Measurements from ENCODE around the gene PLD1.

Gene PLD1

DNA sequence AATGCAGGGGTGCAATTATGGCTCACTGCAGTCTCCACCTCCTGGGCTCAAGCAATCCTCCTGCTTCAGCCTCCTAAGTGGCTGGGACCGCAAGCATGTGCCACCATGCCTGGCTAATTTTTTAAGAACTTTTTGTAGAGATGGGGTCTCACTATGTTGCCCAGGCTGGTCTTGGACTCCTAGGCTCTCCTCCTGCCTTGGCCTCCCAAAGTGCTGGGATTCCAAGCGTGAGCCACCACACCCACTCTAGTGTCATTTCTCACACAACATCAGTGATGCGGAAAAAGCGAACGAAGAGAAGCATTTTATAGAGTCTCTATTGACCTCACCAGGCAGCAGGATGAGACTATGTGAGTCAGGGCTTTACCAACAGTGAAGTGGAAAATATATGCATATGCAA lies 137.7 kb downstream of the PLD1 start:
- no peak for DNase-seq (ENCODE audit: extremely low read depth, low read depth)
- TF ChIP-seq, protein P1, sequence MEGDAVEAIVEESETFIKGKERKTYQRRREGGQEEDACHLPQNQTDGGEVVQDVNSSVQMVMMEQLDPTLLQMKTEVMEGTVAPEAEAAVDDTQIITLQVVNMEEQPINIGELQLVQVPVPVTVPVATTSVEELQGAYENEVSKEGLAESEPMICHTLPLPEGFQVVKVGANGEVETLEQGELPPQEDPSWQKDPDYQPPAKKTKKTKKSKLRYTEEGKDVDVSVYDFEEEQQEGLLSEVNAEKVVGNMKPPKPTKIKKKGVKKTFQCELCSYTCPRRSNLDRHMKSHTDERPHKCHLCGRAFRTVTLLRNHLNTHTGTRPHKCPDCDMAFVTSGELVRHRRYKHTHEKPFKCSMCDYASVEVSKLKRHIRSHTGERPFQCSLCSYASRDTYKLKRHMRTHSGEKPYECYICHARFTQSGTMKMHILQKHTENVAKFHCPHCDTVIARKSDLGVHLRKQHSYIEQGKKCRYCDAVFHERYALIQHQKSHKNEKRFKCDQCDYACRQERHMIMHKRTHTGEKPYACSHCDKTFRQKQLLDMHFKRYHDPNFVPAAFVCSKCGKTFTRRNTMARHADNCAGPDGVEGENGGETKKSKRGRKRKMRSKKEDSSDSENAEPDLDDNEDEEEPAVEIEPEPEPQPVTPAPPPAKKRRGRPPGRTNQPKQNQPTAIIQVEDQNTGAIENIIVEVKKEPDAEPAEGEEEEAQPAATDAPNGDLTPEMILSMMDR (IDR thresholded peaks at IDR 0.05; ENCODE audit: low read depth, low read length) = no peak

DNA sequence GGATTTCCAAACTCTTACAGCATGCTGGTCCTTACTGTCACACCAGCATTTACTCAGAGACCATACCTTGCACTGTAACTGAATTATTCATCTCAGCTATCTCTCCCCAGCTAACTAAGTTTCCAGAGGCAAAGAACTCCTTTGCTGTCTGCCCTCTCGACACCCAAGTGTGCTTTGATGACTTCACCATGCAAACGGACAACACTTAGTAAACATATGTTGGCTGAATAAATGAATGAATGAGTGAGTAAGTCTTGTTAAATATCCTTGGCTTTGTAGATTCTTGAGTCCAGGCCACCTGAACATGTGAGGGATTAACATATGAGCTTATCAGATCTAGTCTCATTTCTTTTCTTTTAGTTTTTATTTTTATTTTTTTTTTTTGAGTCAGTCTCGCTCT lies 138.2 kb downstream of the PLD1 start:
- TF ChIP-seq, protein P1 (IDR thresholded peaks at IDR 0.05; ENCODE audit: low read depth, low read length) = no peak
- DNase-seq (ENCODE audit: extremely low read depth, low read depth) = no peak

DNA sequence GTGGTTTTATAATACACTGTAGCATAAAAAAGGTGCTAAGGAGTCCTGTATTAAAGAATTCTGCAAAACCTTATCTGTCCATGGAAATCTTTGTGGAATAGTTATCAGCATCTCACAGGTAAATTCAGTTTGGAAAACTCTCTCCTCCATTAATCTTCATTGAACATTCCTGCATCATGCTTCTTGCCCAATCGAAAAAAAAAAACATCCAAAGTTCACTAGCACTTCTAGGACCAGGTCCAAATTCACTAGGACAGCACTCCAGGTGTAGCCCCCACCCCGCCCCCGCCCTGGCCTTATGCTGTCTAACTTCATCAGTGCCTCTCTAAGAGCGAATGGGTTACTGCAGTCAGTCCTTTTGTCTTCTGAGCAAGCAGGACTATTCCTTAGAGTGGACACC lies 138.6 kb downstream of the PLD1 start:
- TF ChIP-seq, protein P1 (IDR thresholded peaks at IDR 0.05; ENCODE audit: low read depth, low read length) = no peak
- no peak for DNase-seq (ENCODE audit: extremely low read depth, low read depth)

DNA sequence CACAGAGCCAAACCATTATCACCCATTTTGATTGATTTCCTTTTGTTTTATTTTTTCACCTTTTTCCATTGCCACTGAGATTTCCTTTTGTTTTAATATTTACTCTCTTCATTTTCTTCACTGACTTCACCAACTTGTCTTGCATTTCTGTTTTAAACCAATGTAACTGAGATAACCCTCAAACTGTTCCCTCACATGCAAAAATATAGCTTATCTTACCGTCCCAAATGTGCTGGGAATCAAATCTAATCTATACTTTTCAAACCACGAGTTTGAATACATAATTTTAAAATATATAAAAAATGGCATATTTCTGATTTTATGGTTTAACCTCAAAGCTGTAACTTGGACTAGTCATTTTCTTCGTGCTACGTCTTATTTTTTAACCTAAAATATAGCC lies 143.8 kb downstream of the PLD1 start:
- TF ChIP-seq, protein P1 (IDR thresholded peaks at IDR 0.05; ENCODE audit: low read depth, low read length) = no peak

DNA sequence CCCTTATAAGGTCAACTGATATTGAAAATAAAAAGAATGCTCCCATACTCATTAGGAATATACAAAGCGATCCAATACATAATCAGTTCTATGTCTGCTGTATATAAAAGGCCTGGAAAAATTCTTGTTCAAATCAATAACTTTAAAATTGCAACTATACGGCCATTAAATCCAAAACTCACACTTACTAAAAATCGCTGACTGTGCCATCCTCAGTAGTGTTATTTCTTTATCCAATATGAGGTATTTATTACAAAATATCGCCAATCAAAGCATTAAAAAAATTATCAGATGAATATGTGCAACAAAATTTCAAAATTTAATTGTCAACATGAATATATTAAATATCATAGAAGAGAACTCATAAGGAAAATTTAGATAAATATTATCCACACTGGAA lies 146.5 kb downstream of the PLD1 start:
- DNase-seq (ENCODE audit: extremely low read depth, low read depth) = no peak
- TF ChIP-seq, protein P1 (IDR thresholded peaks at IDR 0.05; ENCODE audit: low read depth, low read length) = no peak

More for the DNA sequence above, 143.8 kb downstream of the PLD1 start:
- DNase-seq (ENCODE audit: extremely low read depth, low read depth) = no peak

DNA sequence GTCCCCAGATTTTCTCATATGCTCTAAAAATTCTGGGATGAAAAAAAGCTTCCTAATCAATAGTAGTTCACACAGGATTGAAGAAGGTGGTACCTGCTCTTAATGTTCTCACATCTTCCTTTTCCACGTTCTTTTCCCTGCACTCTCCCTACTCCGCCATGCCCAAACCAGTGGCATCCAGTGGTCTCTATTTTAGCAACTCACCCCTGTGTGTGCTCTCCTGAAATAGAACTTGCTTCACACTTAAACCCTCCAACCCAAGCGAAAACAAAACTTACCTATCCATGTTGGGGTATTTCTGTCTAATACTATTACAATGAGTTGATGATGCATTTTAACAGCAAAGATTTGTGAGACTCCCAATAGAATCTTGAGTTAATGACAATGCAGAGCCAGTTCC lies 148.8 kb downstream of the PLD1 start:
- TF ChIP-seq, protein P1 (IDR thresholded peaks at IDR 0.05; ENCODE audit: low read depth, low read length) = no peak
- DNase-seq (ENCODE audit: extremely low read depth, low read depth) = no peak

DNA sequence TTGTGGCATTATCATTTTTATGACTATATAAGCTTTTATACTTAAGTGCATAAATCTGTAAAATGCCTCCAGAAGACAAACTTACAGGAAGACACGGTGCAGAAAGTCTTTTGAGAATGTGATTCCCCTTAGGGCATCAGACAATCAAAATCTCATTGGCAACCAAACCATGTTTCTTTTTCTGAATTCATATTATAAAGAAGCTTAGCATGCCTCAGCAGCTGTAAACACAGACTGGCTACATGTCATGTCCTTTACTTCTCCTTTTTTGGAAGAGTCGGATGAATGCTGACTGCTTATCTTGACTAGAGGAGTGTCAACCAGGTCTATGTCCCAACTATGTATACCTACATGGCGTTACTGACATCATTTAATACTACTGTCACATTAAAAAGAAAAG lies 150.1 kb downstream of the PLD1 start:
- TF ChIP-seq, protein P1 (IDR thresholded peaks at IDR 0.05; ENCODE audit: low read depth, low read length) = no peak
- no peak for DNase-seq (ENCODE audit: extremely low read depth, low read depth)
